Loucy (cell line): ENCODE measurements around the gene IFT43.

Experiments used
- EZH2phosphoT487 ChIP-seq: fragments of 200-600 bp; IDR thresholded peaks from 2 replicates; pipeline ENCODE4 v1.6.1; 2018; ENCODE audit warnings: antibody characterized with exemption, mild to moderate bottlenecking, moderate library complexity, borderline replicate concordance
- TF ChIP-seq, protein P1 (sequence below): fragments of 200-600 bp; sonication (generic); conservative IDR thresholded peaks from 2 replicates; pipeline ENCODE4 v1.5.1; 2014; ENCODE audit warnings: mild to moderate bottlenecking, antibody characterized with exemption, low read length

DNA sequence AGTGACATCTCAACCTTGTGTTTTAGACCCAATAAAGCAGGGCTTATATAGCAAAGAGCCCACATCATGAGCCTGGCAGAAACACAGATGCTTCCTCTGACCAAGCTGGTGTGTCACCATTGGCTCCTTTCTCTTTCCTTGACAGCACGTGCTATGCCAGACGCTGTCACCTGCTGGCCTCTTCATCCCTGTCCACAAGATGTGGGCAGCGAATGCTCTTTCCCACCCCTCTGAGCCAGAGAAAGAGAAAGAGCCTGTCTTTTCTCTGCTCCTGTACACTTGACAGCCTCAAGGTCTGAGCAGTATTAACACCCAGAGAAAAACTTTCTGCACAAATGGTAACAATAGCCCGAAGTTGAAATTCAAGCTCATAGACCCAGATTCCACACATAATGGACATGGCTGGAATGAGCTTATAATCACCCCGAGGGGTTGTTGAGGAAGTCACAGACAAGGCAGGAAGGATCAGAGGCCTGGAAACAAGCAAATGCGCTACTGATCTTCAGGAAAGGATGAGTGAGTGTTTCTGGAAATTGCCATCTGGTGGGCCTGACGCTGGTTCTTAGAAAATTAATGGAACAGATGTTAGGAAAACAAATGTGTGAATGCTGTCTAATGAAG, 12.7 kb upstream of the IFT43 start:
- TF ChIP-seq, protein P1, sequence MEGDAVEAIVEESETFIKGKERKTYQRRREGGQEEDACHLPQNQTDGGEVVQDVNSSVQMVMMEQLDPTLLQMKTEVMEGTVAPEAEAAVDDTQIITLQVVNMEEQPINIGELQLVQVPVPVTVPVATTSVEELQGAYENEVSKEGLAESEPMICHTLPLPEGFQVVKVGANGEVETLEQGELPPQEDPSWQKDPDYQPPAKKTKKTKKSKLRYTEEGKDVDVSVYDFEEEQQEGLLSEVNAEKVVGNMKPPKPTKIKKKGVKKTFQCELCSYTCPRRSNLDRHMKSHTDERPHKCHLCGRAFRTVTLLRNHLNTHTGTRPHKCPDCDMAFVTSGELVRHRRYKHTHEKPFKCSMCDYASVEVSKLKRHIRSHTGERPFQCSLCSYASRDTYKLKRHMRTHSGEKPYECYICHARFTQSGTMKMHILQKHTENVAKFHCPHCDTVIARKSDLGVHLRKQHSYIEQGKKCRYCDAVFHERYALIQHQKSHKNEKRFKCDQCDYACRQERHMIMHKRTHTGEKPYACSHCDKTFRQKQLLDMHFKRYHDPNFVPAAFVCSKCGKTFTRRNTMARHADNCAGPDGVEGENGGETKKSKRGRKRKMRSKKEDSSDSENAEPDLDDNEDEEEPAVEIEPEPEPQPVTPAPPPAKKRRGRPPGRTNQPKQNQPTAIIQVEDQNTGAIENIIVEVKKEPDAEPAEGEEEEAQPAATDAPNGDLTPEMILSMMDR = no peak
- TF ChIP-seq EZH2phosphoT487 = no peak
